ENCODE data around the gene ITGB8. TPM values are rescaled to one million over a fixed set of nuclear protein-coding genes. Genes with fewer than 3 reads are reported as not detected.

ITGB8 gene
- total and polyA plus RNA-seq, 9 donors, result 3.7 to 45.5 (median 10.6) TPM

GRCh38 chr7:20320322-20320721 is 10.4 kb upstream of the ITGB8 start:
- intact Hi-C loops (cut with DNase I), result no loop called here
- H3K36me3 ChIP-seq, result no peaks in the 10 kb centered on the region
- no peak overlapping the region for H3K27ac ChIP-seq
- no peak for DNase-seq
- H3K4me1 ChIP-seq (ENCODE audit: insufficient read depth), result no peaks in the 10 kb centered on the region
- no peaks in the 10 kb centered on the region for H3K9me3 ChIP-seq
- H3K27me3 ChIP-seq, result no peaks in the 10 kb centered on the region
- 36 to 40% (median 37%) methylated on average over 3 of the region's 3 CpGs for WGBS, 3 donors
- TF ChIP-seq EP300 (IDR thresholded peaks at IDR 0.05) (no peak), POLR2A (IDR thresholded peaks at IDR 0.05) (no peak), CTCF (IDR thresholded peaks at IDR 0.05) (no peak)
- no peak overlapping the region for H3K4me3 ChIP-seq

- Histone ChIP-seq H3K36me3 (no peaks in the 10 kb centered on the region), H3K4me1 (ENCODE audit: insufficient read depth) (no peaks in the 10 kb centered on the region), H3K27ac (no peak overlapping the region), H3K9me3 (no peaks in the 10 kb centered on the region), H3K27me3 (no peaks in the 10 kb centered on the region), H3K4me3 (no peak overlapping the region)
- intact Hi-C loops (cut with DNase I), result no loop called here
- 91 to 93% (median 92%) methylated on average over 7 of the region's 7 CpGs for WGBS, 3 donors
- DNase-seq, result no peak
- TF ChIP-seq CTCF (IDR thresholded peaks at IDR 0.05), result no peak
- no peak for TF ChIP-seq EP300 (IDR thresholded peaks at IDR 0.05)
- no peak for TF ChIP-seq POLR2A (IDR thresholded peaks at IDR 0.05)
Measured at GRCh38 chr7:20320786-20321185, 9.9 kb upstream of the ITGB8 start.

- no peak overlapping the region for H3K4me3 ChIP-seq
- no peaks in the 10 kb centered on the region for H3K27me3 ChIP-seq
- H3K27ac ChIP-seq, result no peak overlapping the region
- H3K4me1 ChIP-seq (ENCODE audit: insufficient read depth), result peaks cover 1% of the 10 kb centered on the region
- TF ChIP-seq POLR2A (IDR thresholded peaks at IDR 0.05) (no peak), CTCF (IDR thresholded peaks at IDR 0.05) (no peak), EP300 (IDR thresholded peaks at IDR 0.05) (no peak)
- no peak for DNase-seq
- intact Hi-C loops (cut with DNase I), result no loop called here
- 15 to 31% (median 16%) methylated on average over 2 of the region's 2 CpGs for WGBS, 3 donors
- no peaks in the 10 kb centered on the region for H3K36me3 ChIP-seq
- no peaks in the 10 kb centered on the region for H3K9me3 ChIP-seq
Measured at GRCh38 chr7:20323595-20323994, 7.1 kb upstream of the ITGB8 start.

GRCh38 chr7:20326342-20326741 is 4.4 kb upstream of the ITGB8 start:
- intact Hi-C loops (cut with DNase I), result no loop called here
- Histone ChIP-seq H3K36me3 (no peaks in the 10 kb centered on the region), H3K9me3 (no peaks in the 10 kb centered on the region), H3K27me3 (no peaks in the 10 kb centered on the region), H3K27ac (no peak overlapping the region), H3K4me1 (ENCODE audit: insufficient read depth) (peaks cover 1% of the 10 kb centered on the region), H3K4me3 (no peak overlapping the region)
- no peak for DNase-seq
- TF ChIP-seq CTCF (IDR thresholded peaks at IDR 0.05) (no peak), EP300 (IDR thresholded peaks at IDR 0.05) (no peak), POLR2A (IDR thresholded peaks at IDR 0.05) (no peak)
- WGBS, 3 donors, result 74 to 77% (median 77%) methylated on average over 4 of the region's 4 CpGs

- Histone ChIP-seq H3K36me3 (no peaks in the 10 kb centered on the region), H3K27me3 (no peaks in the 10 kb centered on the region), H3K9me3 (no peaks in the 10 kb centered on the region), H3K27ac (no peak overlapping the region), H3K4me1 (ENCODE audit: insufficient read depth) (peaks cover 1% of the 10 kb centered on the region), H3K4me3 (no peak overlapping the region)
- TF ChIP-seq EP300 (IDR thresholded peaks at IDR 0.05), result no peak
- no peak for TF ChIP-seq CTCF (IDR thresholded peaks at IDR 0.05)
- no peak for TF ChIP-seq POLR2A (IDR thresholded peaks at IDR 0.05)
- 22 to 37% (median 32%) methylated on average over 1 of the region's 1 CpG for WGBS, 3 donors
- no peak for DNase-seq
- intact Hi-C loops (cut with DNase I), result no loop called here
Measured at GRCh38 chr7:20327055-20327454, 3.6 kb upstream of the ITGB8 start.

Measured in ovary (tissue), 9 donors.